Glutamatergic neuron (in vitro differentiated cells): ENCODE measurements around the gene STPG4. TPM values are rescaled to one million over a fixed set of nuclear protein-coding genes. Genes with fewer than 3 reads are reported as not detected.

Experiments used
- DNase-seq: peaks from one replicate; pipeline ENCODE4 v3.0.0; 2022
- H3K27ac Mint-ChIP-seq: one replicate; pipeline ENCODE4 v1.8.0; 2020; ENCODE audit warnings: mild to moderate bottlenecking, mixed read lengths, inconsistent platforms; ENCODE audit not compliant: unreplicated experiment
- H3K27me3 Mint-ChIP-seq: one replicate; pipeline ENCODE4 v1.8.0; 2020; ENCODE audit warnings: mild to moderate bottlenecking, moderate library complexity, mixed read lengths, inconsistent platforms; ENCODE audit not compliant: unreplicated experiment
- H3K36me3 Mint-ChIP-seq: one replicate; pipeline ENCODE4 v1.8.0; 2020; ENCODE audit warnings: mild to moderate bottlenecking, mixed read lengths, inconsistent platforms; ENCODE audit not compliant: unreplicated experiment
- H3K4me1 Mint-ChIP-seq: one replicate; pipeline ENCODE4 v1.8.0; 2020; ENCODE audit warnings: mild to moderate bottlenecking, low read depth, mixed read lengths, inconsistent platforms; ENCODE audit not compliant: unreplicated experiment
- H3K4me3 Mint-ChIP-seq: one replicate; pipeline ENCODE4 v1.8.0; 2020; ENCODE audit warnings: mild to moderate bottlenecking, mixed read lengths, inconsistent platforms; ENCODE audit not compliant: unreplicated experiment
- H3K9me3 Mint-ChIP-seq: one replicate; pipeline ENCODE4 v1.8.0; 2020; ENCODE audit warnings: mild to moderate bottlenecking, moderate library complexity, mixed read lengths, inconsistent platforms; ENCODE audit not compliant: unreplicated experiment
- total RNA-seq: library from RNA; stranded (reverse); fragmentation: NEBNext Ultra II Directional; extraction: Animal tissue kit (Norgen Biotek cat#: 25700); gene quantifications from one replicate; pipeline ENCODE4 v1.2.1, GENCODE V29; 2021; ENCODE audit not compliant: unreplicated experiment
- TF ChIP-seq, protein P1 (sequence below): fragments of 200-600 bp; sonication (generic); IDR thresholded peaks from one replicate; pipeline ENCODE4 v1.5.0; 2021; ENCODE audit not compliant: partially characterized antibody, unreplicated experiment

The STPG4 gene
- total RNA-seq, 1 donor from 2014 or later = 1.3 TPM

DNA sequence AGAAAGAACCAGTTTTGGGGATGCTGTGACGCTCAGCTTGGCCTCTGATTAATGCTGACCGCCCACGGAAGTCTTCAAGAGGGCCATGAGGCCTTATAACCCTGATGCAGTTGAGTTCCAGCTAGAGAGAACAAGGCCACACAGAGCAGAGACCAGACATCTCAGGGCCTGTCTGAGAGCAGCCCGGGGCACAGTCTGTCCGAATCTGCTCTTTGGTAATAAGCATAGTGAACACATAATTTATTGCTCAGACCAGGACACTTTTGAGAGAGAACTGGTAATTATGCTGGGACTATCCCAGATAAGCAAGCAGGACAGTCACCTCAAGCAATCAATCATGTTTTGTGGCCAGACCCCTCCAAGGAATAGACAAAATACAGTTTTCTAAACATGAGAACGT is 68.5 kb downstream of the STPG4 start:
- Mint-ChIP-seq H3K4me1 (peaks cover 4% of the 10 kb centered on the region), H3K36me3 (no peaks in the 10 kb centered on the region), H3K27me3 (peaks cover 13% of the 10 kb centered on the region), H3K9me3 (peaks cover 2% of the 10 kb centered on the region), H3K4me3 (no peak overlapping the region), H3K27ac (no peak overlapping the region)
- DNase-seq = no peak
- TF ChIP-seq, protein P1, sequence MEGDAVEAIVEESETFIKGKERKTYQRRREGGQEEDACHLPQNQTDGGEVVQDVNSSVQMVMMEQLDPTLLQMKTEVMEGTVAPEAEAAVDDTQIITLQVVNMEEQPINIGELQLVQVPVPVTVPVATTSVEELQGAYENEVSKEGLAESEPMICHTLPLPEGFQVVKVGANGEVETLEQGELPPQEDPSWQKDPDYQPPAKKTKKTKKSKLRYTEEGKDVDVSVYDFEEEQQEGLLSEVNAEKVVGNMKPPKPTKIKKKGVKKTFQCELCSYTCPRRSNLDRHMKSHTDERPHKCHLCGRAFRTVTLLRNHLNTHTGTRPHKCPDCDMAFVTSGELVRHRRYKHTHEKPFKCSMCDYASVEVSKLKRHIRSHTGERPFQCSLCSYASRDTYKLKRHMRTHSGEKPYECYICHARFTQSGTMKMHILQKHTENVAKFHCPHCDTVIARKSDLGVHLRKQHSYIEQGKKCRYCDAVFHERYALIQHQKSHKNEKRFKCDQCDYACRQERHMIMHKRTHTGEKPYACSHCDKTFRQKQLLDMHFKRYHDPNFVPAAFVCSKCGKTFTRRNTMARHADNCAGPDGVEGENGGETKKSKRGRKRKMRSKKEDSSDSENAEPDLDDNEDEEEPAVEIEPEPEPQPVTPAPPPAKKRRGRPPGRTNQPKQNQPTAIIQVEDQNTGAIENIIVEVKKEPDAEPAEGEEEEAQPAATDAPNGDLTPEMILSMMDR = no peak

- TF ChIP-seq, protein P1 = no peak
- Mint-ChIP-seq H3K4me3 (no peak overlapping the region), H3K27me3 (peaks cover 13% of the 10 kb centered on the region), H3K36me3 (no peaks in the 10 kb centered on the region), H3K9me3 (peaks cover 2% of the 10 kb centered on the region), H3K27ac (peak overlapping the region; percentile 5), H3K4me1 (peaks cover 4% of the 10 kb centered on the region)
- DNase-seq = no peak
These were observed 69.0 kb downstream of the STPG4 start for GRCh38 chr2:47086054-47086471.

DNA sequence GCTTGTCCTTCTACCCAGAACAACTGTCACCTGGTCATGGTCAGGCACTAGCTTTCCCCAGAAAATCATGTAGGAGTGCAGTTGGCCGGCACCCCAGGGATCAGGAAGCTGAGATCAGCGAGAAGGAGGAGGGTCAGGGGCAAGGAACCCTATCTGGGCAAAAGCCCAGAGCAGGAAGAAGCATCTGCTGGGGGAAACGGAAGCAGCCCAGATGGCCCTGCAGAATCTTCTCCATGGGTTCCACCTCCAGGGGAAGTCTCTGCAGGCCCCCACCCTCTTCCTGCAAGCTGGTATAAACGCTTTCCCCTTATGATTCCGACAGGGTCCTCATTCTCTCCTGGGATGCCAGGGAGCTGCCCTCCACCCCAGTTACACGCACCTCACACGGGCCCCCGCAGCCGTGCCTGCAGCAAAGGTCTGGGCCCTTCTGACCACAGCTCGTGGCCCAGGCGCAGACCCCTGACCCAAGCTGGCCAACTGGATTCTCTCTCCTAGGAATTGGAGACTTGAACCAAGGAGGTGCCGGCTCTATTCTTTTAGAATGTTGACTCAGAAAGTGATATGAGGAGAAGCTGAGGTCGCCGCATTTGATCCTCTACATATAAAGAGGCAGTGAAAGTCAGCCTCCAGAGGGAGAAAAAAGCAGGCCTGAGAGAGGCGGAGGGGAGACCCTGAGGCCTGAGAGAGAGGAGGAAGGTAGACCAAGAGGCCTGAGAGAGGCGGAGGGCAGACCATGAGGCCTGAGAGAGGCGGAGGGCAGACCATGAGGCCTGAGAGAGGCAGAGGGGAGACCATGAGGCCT is 71.0 kb downstream of the STPG4 start:
- H3K27me3 Mint-ChIP-seq = peaks cover 11% of the 10 kb centered on the region
- DNase-seq = no peak
- H3K27ac Mint-ChIP-seq = no peak overlapping the region
- H3K4me1 Mint-ChIP-seq = peaks cover 5% of the 10 kb centered on the region
- no peaks in the 10 kb centered on the region for H3K36me3 Mint-ChIP-seq
- TF ChIP-seq, protein P1 = no peak
- H3K4me3 Mint-ChIP-seq = no peak overlapping the region
- H3K9me3 Mint-ChIP-seq = peaks cover 3% of the 10 kb centered on the region

GRCh38 chr2:47083485-47083884 is 71.6 kb downstream of the STPG4 start:
- Mint-ChIP-seq H3K9me3 (peaks cover 3% of the 10 kb centered on the region), H3K36me3 (no peaks in the 10 kb centered on the region), H3K27ac (no peak overlapping the region), H3K4me3 (no peak overlapping the region), H3K4me1 (peaks cover 8% of the 10 kb centered on the region), H3K27me3 (peaks cover 11% of the 10 kb centered on the region)
- TF ChIP-seq, protein P1 = no peak
- DNase-seq = no peak

- Mint-ChIP-seq H3K27ac (no peak overlapping the region), H3K4me1 (peaks cover 8% of the 10 kb centered on the region), H3K36me3 (no peaks in the 10 kb centered on the region), H3K27me3 (peaks cover 11% of the 10 kb centered on the region), H3K9me3 (peaks cover 3% of the 10 kb centered on the region), H3K4me3 (no peak overlapping the region)
- no peak for DNase-seq
- TF ChIP-seq, protein P1 = no peak
These were observed 72.1 kb downstream of the STPG4 start for GRCh38 chr2:47083005-47083404.
